Measurements from ENCODE around the gene PDZRN4.

DNA sequence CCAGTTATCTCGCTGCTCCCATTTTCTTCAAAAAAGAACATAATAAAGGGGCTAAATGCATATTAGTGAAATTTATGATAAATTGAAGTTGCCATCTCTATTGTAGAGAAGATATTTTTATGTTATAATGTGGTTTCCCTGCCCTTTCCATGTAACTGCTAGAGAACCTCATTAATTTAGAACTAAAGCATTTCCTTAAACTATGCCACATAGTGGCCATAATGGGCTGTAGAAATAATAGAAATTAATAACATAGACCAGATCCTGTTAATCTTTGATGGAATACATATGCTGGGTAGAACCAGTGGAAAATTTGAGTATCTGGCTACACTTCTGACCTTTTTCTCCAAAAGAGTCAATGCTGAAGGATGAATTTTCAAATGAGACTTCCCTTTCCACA lies 376.7 kb downstream of the PDZRN4 start:
- no peak for TF ChIP-seq POLR2A (IDR thresholded peaks at IDR 0.05)
- TF ChIP-seq, protein P1, sequence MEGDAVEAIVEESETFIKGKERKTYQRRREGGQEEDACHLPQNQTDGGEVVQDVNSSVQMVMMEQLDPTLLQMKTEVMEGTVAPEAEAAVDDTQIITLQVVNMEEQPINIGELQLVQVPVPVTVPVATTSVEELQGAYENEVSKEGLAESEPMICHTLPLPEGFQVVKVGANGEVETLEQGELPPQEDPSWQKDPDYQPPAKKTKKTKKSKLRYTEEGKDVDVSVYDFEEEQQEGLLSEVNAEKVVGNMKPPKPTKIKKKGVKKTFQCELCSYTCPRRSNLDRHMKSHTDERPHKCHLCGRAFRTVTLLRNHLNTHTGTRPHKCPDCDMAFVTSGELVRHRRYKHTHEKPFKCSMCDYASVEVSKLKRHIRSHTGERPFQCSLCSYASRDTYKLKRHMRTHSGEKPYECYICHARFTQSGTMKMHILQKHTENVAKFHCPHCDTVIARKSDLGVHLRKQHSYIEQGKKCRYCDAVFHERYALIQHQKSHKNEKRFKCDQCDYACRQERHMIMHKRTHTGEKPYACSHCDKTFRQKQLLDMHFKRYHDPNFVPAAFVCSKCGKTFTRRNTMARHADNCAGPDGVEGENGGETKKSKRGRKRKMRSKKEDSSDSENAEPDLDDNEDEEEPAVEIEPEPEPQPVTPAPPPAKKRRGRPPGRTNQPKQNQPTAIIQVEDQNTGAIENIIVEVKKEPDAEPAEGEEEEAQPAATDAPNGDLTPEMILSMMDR (IDR thresholded peaks at IDR 0.05) = no peak
